SJSA1 (cell line): ENCODE data around the gene TTLL10. TPM values are rescaled to one million over a fixed set of nuclear protein-coding genes. Genes with fewer than 3 reads are reported as not detected.

Source experiments
- DNase-seq, 2 experiments: peaks; one replicate each; pipeline ENCODE4 v3.0.0-alpha.2; 2015 to 2020; ENCODE audit warnings: low spot score in 2 of 2, low read depth in 1 of 2
- H3K27ac ChIP-seq: fragments of 250-450 bp; sonication (Bioruptor Pico); 2 replicates; pipeline ENCODE4 v1.5.1; 2020; ENCODE audit warnings: mild to moderate bottlenecking, moderate library complexity
- H3K27me3 ChIP-seq: fragments of 250-450 bp; sonication (Bioruptor Pico); replicated peaks from 2 replicates; pipeline ENCODE4 v1.5.1; 2020; ENCODE audit warnings: mild to moderate bottlenecking, moderate library complexity
- H3K36me3 ChIP-seq: fragments of 250-450 bp; sonication (Bioruptor Pico); 2 replicates; pipeline ENCODE4 v1.5.1; 2020; ENCODE audit warnings: mild to moderate bottlenecking
- H3K4me1 ChIP-seq: fragments of 250-450 bp; sonication (Bioruptor Pico); replicated peaks from 2 replicates; pipeline ENCODE4 v1.6.1; 2021; ENCODE audit warnings: mild to moderate bottlenecking
- H3K4me3 ChIP-seq: fragments of 250-450 bp; sonication (Bioruptor Pico); 2 replicates; pipeline ENCODE4 v1.5.1; 2020; ENCODE audit warnings: mild to moderate bottlenecking
- H3K9me3 ChIP-seq: fragments of 250-450 bp; sonication (Bioruptor Pico); replicated peaks from 2 replicates; pipeline ENCODE4 v1.5.1; 2020; ENCODE audit warnings: mild to moderate bottlenecking
- total RNA-seq: library from RNA; depleted of rRNA; stranded (reverse); fragments of >200 nt; shearing (Covaris generic); gene quantifications from 2 replicates; pipeline ENCODE4 v1.2.3, GENCODE V29; 2014

TTLL10 gene
- total RNA-seq, 1 experiment from 2014 or later, result not detected

DNA sequence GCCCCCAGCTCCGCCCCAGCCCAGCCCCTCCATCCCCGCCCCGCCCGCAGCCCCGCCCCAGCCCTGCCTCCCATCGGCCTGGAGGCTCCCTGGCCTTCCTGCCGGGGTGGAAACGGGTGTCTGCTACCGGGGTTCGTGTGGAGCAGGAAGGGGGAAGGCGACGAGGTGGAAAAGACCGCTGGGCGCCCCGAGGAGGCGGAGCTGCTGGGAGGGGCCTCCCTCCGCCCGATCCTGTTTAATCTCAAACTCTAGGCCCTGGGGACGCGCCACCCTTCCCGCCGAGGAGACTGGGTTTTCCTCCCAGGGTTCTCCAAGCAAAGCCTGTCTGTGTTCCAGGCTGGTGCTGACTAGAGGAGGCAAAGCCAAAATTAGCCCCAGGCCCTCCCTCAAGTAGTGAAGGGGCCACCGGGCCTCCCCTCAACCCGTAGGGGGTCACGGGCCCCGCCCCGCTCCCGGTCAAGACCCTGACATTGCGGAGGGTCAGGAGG is 16.2 kb upstream of the TTLL10 start:
- Histone ChIP-seq H3K36me3 (no peaks in the 10 kb centered on the region), H3K27me3 (no peaks in the 10 kb centered on the region), H3K9me3 (no peaks in the 10 kb centered on the region), H3K27ac (peak overlapping the region; percentile 50), H3K4me1 (peaks cover 12% of the 10 kb centered on the region), H3K4me3 (peak overlapping the region; percentile 27)
- DNase-seq, result peak; percentile 59 to 83

DNA sequence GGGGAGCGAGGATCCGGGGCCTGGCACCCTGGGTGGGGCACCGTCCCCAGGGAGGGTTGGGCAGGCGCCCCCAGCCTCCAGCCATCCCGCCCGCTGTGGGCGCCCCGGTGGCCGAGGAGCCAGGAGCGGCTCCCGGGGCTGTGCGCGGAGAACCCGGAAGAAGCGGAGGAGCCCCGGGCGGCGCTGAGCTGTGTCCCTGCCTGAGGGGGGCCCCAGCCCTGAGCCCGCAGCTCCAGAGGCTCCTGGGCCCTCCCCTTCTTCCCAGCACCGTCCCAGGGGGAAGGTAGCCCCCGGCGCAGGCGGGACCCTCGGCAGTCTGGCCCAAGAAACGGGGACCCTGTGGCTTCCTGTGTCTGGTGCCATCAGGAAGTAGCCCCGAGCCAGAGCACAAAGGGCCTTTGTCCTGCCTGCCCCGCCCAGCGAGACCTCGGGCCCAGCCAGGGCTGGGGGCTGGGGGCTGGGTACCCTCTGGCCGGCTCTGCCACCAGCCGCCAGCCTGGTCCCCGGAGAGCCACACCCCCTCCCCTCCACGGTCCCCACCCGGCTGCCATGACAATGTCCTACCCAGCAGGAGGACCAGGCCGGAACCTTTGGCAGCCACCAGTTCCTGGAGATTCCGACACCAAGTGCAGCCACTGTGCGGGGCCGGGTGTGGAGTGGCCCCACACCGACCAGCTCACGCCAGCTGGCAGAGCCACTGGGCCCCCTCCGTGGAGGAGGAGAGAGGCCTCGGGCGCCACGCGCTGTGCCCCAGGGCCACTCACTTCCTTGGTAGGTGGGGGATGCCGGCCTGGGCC is 15.6 kb upstream of the TTLL10 start:
- no peaks in the 10 kb centered on the region for H3K27me3 ChIP-seq
- H3K4me1 ChIP-seq, result peaks cover 12% of the 10 kb centered on the region
- no peaks in the 10 kb centered on the region for H3K36me3 ChIP-seq
- DNase-seq, result peak in 1 of 2 experiments; percentile 34
- H3K4me3 ChIP-seq, result peak overlapping the region; percentile 27
- H3K9me3 ChIP-seq, result no peaks in the 10 kb centered on the region
- H3K27ac ChIP-seq, result peak overlapping the region; percentile 50

DNA sequence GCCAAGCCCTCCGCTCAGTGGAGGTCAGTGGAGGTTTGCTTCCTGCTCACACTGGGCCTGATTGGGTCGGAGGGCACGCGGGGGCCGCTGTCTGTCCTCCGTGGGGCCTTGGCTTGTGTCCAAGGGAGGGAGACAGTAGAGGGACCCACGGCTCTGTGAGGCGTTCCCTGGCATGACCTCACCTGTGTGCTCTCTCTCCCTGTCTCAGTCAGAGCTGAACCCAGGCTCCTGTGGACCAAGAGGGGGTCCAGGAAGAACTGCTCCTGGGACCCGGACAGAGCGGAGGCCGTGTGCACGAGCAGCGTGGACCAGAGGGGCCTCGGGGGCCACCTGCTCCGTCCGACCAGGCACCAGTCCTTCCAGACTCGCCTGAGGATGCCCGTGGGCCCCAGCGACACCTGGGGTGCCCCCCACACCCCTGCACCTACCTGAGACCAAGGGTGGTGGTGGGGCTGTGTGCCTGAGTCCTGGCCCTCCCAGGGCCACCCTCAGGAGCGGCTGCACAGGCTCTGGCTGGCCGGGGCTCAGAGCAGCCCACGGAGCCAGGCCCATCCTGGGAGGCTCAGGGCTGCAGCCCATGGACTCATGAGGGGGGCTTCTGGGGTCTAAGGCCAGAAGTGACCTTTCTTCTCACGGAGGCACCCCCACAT is 13.3 kb upstream of the TTLL10 start:
- H3K27ac ChIP-seq, result no peak overlapping the region
- no peak for DNase-seq
- H3K9me3 ChIP-seq, result no peaks in the 10 kb centered on the region
- H3K4me1 ChIP-seq, result peaks cover 12% of the 10 kb centered on the region
- H3K27me3 ChIP-seq, result no peaks in the 10 kb centered on the region
- no peaks in the 10 kb centered on the region for H3K36me3 ChIP-seq
- no peak overlapping the region for H3K4me3 ChIP-seq

DNA sequence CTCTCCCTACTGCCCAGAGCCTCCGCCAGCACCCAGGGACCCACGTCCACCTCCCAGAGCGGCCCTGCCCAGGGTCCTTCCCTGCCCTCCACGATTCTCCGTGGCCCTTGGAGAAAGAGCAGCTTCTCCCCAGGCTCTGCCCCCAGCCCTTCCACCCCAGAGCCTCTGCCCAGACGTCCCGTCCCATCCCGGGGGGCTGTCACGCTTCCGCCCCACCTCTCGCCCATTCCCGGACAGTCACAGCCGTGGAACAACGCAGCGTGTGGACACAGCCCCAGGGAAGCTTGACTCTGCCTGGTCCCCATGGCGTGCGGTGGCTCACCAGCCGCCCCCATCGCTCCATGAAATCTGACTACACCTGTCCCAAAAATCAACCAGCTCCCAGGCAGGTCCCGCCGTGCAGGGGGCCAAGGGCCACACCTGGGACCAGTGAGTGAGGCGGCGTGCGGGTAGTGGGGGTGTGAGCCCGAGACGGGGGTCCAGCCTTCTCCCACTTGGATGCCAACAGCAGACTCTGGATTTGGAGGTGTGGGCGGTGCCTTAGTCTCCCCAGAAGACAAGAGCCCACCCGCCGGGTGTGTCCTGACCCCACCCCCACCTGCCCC is 12.5 kb upstream of the TTLL10 start:
- H3K27me3 ChIP-seq, result no peaks in the 10 kb centered on the region
- no peak overlapping the region for H3K4me3 ChIP-seq
- H3K27ac ChIP-seq, result no peak overlapping the region
- peaks cover 12% of the 10 kb centered on the region for H3K4me1 ChIP-seq
- H3K36me3 ChIP-seq, result no peaks in the 10 kb centered on the region
- DNase-seq, result no peak
- no peaks in the 10 kb centered on the region for H3K9me3 ChIP-seq

DNA sequence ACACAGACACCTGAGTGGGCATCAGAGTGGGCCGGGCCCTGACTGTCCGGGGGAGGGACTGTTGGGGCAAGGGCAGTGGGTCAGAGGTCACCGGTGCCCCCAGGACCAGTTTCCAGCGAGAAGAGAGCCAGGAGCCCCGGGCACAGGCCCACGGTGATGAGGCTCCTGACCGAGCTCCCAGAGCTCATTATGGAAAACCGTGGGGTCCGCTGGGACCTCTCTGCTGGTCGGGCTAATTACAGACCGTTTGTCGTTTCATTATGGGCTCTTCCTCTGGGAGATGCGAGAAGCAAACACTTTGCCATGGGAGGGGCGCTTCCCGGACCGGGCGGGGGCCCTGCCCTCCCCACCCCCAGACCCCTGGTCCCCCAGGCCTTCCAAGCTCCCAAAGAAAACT is 12.0 kb upstream of the TTLL10 start:
- Histone ChIP-seq H3K27ac (no peak overlapping the region), H3K36me3 (no peaks in the 10 kb centered on the region), H3K9me3 (no peaks in the 10 kb centered on the region), H3K4me1 (peaks cover 12% of the 10 kb centered on the region), H3K4me3 (no peak overlapping the region), H3K27me3 (no peaks in the 10 kb centered on the region)
- no peak for DNase-seq

DNA sequence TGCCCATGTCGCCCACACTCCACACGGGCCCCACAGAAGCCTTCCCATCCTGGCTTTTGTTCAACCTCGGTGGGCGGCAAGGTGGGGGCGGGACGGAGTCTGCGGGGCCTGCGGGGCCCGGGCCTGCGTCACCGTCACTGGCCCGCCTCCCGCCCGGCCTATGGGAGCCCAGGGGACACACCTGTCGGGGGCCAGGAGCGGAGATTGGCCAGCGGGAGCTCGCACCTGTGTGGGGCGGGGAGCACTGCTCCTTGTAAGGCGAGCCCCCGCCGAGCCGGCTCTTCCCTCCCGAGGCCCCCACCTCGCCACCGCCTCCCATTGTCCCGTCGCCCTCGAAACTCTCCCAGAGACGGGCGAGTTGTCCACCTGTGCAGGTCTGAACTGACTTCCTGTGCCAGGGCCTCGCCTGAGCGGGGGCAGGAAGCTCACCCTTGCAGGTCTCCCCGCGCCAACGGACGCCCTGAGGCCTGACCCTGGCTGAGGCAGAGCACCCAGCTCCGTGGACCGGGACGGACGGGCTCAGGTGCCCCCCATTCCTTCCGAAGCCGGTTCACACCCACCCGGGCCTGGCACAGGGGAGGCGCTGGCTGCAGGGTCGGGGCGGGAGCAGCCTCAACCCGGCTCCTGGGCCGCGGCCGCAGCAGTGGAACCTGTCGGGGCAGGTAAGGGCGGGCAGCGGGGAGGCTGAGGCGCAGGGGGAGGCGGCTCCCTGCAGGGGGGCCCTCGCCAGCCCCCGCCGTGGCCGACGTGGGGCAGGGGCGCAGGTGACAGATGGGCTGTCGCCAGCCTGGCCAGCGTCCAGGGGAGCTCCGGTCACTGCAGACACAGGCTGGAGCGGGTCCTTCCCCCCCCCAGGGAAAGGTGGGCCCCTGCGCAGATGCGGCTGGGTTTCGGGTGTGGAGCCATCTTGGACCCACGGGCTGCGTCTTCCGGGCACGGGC is 10.8 kb upstream of the TTLL10 start:
- Histone ChIP-seq H3K9me3 (no peaks in the 10 kb centered on the region), H3K27me3 (no peaks in the 10 kb centered on the region), H3K4me3 (no peak overlapping the region), H3K36me3 (no peaks in the 10 kb centered on the region), H3K4me1 (peaks cover 7% of the 10 kb centered on the region), H3K27ac (no peak overlapping the region)
- DNase-seq, result no peak

DNA sequence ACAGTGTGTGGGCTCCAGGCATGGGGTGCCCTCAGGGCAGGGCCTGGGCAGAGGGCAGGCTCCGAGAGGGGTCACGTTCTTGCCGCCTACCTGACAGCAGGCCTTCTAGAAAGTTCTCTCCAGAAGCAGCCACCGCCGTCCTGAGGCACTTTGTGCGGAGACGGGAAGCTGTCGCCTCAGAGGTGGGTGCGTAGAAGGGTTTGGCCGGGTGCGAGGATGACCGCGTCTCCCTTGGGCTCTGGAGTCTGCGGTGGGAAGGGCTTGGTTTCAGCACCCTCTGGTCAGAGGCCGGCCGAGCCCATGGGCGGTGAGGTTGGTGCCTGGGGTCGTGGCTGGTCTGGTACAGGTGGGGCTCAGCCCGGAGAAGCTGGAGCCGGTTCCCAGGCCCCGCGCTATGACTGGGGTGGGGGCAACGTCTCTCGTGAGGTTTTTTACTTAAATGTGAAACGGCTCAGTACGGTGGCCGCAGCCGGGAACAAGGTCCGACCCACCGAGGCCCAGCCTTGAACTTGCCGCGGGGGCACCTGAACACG is 10.1 kb upstream of the TTLL10 start:
- Histone ChIP-seq H3K36me3 (no peaks in the 10 kb centered on the region), H3K9me3 (no peaks in the 10 kb centered on the region), H3K27ac (no peak overlapping the region), H3K4me1 (no peaks in the 10 kb centered on the region; the same call in 1 of the 2 replicates), H3K27me3 (no peaks in the 10 kb centered on the region), H3K4me3 (no peak overlapping the region)
- DNase-seq, result no peak

DNA sequence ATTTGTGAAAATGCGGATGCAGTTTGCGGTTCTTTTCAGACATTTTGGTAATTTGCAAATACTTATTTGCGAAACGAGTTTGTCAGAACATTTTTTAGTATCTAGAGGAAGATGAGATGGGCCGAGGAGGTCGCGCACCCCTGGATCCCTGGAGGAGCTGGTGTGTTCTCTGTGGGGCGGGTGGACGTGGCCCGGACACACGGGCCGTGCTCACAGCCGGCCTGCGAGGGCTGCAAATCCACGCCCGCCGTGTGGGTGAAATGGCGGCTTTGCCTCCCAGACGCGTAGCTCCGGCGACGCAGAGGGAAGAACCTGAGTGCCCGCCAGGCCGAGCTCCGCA is 9.3 kb upstream of the TTLL10 start:
- no peaks in the 10 kb centered on the region for H3K4me1 ChIP-seq
- no peaks in the 10 kb centered on the region for H3K27me3 ChIP-seq
- H3K27ac ChIP-seq, result no peak overlapping the region
- H3K36me3 ChIP-seq, result no peaks in the 10 kb centered on the region
- no peaks in the 10 kb centered on the region for H3K9me3 ChIP-seq
- H3K4me3 ChIP-seq, result no peak overlapping the region
- DNase-seq, result no peak

DNA sequence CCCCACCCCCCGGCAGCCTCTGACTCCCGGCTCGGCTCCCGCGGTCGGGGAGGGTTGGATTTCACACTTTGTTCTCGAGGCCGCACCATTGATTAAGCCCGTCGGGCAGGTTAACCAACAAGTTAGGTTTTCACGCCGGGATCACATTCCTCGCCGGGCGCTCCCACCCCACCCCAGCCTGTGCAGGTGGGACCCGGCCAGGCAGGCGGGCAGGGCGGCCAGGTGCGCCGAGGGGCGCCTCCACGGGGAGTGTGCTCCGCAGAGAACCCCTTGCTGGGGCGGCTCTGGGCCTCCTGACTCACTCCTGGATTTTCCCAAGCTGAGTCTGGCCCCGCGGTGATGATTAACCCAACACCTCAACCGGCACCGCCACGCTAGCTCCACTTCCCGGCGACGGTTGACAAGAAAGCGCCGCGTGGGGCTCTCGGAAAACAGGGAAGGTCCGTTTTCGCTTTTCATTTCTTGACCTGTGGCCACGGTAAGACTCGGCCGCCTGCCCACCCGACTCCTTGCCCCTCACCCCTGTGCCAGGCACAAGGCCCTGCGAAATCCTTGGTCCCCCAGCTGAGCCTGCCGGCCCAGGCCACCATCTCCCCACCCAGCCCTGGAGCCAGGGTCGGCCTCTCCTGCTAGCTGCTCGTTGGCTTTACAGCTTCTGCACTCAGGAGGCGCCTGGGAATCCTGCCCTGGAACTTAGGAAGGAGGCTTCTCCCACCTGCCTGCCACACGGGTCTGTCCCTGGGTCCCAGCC is 8.8 kb upstream of the TTLL10 start:
- H3K4me1 ChIP-seq, result no peaks in the 10 kb centered on the region
- peaks cover 5% of the 10 kb centered on the region; the same call in 1 of the 2 replicates for H3K27me3 ChIP-seq
- H3K36me3 ChIP-seq, result no peaks in the 10 kb centered on the region
- H3K9me3 ChIP-seq, result no peaks in the 10 kb centered on the region
- no peak overlapping the region for H3K4me3 ChIP-seq
- no peak for DNase-seq
- no peak overlapping the region for H3K27ac ChIP-seq

DNA sequence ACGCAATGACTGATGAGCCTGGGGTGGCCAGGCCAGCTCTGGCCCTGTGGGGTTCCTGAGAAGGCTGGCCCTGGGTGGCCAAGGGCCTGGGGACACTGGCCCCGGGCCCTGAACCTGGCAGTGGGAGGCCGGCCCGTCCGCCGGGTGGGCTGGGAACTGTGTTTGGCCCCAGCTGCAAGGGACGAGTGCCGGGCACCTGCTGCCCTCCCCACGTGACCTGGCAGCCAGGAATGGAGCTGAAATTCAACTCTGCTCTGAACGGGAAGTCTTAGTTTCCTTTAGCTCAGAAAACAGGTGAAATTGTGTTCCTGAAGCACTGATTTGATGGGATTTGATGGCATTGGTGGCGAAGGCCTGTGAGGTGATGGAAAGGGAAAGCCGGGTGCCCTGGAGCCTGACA is 8.2 kb upstream of the TTLL10 start:
- H3K4me1 ChIP-seq, result no peaks in the 10 kb centered on the region
- H3K27ac ChIP-seq, result no peak overlapping the region
- H3K4me3 ChIP-seq, result no peak overlapping the region
- no peak for DNase-seq
- no peaks in the 10 kb centered on the region for H3K36me3 ChIP-seq
- peaks cover 7% of the 10 kb centered on the region; the same call in 1 of the 2 replicates for H3K27me3 ChIP-seq
- no peaks in the 10 kb centered on the region for H3K9me3 ChIP-seq

DNA sequence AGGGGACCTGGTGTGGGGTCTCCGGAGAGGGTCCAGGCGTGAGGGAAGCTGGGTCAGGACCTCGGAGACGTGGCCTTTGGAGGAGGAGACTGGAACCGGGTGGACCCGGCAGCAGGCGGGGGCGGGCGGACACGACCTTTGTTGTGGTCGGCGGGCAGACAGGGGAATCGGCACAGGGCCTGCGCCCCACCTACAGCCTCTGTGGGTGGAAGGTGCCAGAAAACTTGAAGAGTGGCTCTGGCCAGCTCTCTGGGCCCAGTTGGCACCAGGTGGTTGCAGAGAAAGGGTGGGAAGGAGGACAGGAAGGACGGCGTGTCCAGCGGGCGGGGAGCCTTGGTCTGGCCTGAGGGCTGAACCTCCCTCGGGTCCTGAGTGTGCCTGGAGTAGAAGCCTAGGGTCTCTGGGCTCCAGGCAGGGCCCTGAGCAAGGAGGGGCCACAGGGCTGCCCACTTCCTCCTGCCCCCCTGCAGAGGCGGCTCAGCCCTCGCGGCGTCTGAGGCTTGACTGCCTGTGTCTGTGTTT is 7.7 kb upstream of the TTLL10 start:
- Histone ChIP-seq H3K27ac (no peak overlapping the region), H3K4me1 (no peaks in the 10 kb centered on the region), H3K4me3 (no peak overlapping the region), H3K9me3 (no peaks in the 10 kb centered on the region), H3K36me3 (no peaks in the 10 kb centered on the region), H3K27me3 (peaks cover 7% of the 10 kb centered on the region; the same call in 1 of the 2 replicates)
- no peak for DNase-seq

DNA sequence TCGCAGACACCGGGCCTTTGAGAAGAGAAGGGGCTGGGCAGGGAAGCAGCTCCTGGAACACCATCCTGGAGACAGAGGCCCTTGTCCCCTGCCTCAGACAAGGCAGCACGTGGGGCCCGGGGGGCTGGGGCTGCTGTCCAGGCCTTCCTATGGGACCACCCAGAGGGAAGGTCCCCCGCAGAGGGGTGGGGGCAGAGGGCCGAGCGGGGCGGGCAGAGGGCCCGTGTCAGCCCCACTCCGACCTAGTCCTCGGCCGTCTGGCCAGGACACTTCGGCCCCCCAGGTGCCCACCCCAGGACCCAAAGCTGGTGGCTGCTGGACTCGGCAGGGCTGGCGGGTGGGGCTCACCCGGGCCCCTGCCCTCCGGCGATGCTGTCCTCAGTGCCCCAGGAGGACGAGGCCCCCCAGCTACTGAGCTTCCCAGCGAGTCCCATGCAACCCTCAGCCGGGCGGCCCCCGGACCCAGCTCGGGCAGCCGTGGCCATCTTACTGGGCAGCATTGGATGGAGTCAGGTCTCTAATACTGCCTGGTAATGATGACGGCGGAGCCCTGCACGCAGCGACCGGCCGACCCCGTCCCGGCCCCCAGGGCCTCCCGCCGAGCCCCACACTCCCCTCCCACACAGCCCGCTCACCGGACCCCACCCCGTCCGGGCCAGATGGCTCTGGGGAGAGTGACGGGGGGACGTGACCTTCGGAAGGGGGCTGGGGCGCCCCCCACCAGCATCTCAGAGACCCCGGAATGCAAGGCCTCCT is 6.9 kb upstream of the TTLL10 start:
- no peak overlapping the region for H3K4me3 ChIP-seq
- DNase-seq, result no peak
- H3K9me3 ChIP-seq, result no peaks in the 10 kb centered on the region
- H3K27me3 ChIP-seq, result peaks cover 7% of the 10 kb centered on the region; the same call in 1 of the 2 replicates
- no peaks in the 10 kb centered on the region for H3K4me1 ChIP-seq
- H3K27ac ChIP-seq, result no peak overlapping the region
- H3K36me3 ChIP-seq, result no peaks in the 10 kb centered on the region
